GM18511 (cell line): ENCODE results near the gene AFAP1L1.
"Not testable (repeated sequence)": the region's sequence is repeated elsewhere in the genome, so short reads cannot be mapped to it uniquely, and the experiment has no call there.

ENCODE experiments used
- ATAC-seq: cut with Tn5 transposase; IDR thresholded peaks from one replicate; pipeline ENCODE4 v1.9.1; 2021; ENCODE audit warnings: mild to moderate bottlenecking, moderate library complexity; ENCODE audit not compliant: unreplicated experiment

AFAP1L1 gene

GRCh38 chr5:149387081-149387631 lies 115.5 kb downstream of the AFAP1L1 start:
- ATAC-seq = no peak

DNA sequence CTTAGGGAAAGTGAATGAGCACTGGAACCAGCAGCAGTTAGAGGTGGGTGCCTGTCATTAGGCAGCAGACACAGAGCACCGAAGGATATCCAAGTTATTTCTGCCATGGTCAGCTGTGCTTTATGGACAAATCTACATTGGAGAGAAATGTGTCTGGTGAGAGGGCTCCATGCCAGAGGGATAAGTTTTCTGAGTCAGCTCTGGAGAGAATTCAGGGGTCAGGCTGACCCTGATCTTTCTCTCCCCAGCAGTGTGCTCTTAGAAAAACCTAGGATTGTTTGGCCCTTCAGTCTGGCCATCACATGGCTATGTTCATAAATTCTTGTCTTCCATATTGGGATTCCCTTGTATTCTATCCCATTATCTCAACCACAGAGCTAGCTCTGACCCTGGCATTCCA lies 116.3 kb downstream of the AFAP1L1 start:
- no peak for ATAC-seq

- ATAC-seq = no peak
These were observed 117.0 kb downstream of the AFAP1L1 start for GRCh38 chr5:149388498-149389190.

DNA sequence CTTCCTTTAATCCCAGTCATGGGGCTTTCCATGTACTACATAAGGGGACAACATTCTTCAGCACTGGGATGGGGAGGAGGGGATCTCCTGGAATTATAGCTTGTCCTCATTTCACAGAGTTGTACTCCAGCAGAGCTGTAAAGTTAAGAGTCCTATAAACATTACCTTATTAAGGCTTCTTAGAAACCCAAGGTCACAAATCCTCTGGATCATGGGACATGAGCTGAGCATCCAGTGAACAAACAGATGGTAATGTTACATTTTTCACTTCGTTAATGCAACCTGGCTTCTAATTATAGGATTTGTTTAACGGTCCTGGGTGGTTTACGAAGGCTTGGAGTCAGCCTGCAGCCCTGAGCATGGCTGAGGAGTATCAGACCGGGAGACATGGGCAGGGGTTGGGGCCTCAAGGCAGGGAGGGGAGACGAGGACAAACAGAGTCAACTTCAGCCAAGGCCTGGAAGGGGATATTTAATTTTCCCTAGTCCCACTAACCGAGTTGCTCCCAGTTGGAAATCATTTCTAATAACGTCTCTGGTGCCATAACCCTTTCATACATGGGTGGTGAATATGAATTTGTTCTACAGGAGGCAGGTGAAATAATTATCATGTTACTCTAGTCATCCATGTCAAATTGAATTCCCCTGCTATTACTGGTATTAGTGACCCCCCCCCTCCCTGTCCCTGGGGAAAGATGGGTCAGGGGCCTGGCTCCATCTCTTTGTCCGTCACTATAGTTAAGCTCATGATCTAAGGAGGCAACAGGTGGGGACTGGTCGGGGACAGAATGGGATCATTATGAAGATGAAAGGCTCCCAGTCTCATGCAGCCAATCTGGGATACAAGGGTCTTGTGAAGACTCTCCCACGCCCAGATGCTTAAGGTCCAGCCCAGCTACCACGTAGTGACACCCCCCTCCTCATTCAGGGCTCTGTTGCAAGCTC lies 118.2 kb downstream of the AFAP1L1 start:
- ATAC-seq = no peak

DNA sequence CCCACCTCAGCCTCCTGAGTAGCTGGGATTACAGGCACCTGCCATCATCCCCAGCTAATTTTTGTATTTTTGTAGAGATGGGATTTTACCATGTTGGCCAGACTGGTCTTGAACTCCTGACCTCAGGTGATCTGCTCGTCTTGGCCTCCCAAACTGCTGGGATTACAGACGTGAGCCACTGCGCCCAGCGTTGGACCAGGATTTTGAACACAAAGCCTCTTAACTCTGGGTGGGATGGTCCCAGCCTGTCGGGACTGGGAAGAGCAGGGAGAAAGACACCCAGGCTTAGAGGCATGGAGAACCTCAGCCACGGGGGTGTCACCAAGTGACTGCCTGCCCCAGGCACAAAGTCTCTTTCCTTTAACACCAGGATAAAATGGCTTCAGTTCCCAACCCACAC lies 119.4 kb downstream of the AFAP1L1 start:
- ATAC-seq = not testable (repeated sequence)
